Stimulated activated CD8-positive, alpha-beta memory T cell treated with anti-CD3 and anti-CD28 coated beads, Interleukin-7, amount 100 ng/mL, for 4 hours (primary cell): ENCODE measurements around the gene PNPLA2.

Experiments
- DNase-seq, 2 donors: peaks; one replicate each; pipeline ENCODE4 v3.0.0-alpha.2; 2020; ENCODE audit warnings: low read depth in 2 of 2

PNPLA2 gene

DNA sequence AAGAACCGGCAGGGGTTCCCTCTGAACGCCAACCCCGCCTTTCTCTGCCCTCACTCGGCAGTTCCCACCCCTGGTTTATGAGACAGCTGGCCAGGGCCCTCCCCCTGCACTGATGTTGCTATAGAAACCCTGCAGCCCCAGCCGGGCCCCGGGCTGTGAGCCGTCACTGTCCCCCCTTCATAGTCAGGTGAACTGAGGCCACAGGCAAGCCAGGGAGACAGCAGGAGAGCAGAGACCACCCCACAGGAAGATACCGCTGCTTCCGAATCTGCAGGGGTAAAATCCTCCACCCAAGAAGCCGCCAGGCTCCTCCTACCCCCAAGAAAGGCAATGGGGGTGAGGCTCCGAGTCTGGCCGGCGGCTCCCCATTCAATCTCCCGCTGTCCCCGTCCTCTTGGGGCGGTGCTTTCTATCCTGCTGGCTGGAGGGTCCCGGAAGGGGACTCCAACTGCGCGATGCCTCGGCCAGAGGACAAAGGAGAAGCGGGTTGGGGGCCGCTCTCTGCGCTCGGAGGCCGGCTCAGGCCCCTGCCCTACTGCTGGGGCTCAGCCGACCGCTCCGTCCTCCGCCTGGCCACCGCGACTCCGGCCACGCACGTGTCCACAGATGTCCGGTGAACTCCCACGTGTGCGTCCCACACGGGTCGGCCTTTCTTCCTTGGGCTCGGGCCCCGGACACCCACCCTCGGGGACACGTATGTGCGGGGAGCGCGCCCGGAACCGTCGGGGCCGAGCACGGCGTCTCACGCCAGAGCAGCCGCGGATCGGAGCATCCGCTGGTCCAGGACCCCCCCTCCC is 21.2 kb upstream of the PNPLA2 start:
- DNase-seq = peak; percentile 61 to 76

- peak in 1 of 2 donors; percentile 79 for DNase-seq
Measured at GRCh38 chr11:798093-798713, 20.5 kb upstream of the PNPLA2 start, which contains the start of gene SLC25A22. Gene SLC25A22 (minus strand): TSS chr11:798281. CDS start chr11:795006, 3,275 bp downstream.

- DNase-seq = no peak
Measured at GRCh38 chr11:799641-800316, 18.9 kb upstream of the PNPLA2 start.

GRCh38 chr11:800473-800872 is 18.2 kb upstream of the PNPLA2 start:
- DNase-seq = no peak

DNA sequence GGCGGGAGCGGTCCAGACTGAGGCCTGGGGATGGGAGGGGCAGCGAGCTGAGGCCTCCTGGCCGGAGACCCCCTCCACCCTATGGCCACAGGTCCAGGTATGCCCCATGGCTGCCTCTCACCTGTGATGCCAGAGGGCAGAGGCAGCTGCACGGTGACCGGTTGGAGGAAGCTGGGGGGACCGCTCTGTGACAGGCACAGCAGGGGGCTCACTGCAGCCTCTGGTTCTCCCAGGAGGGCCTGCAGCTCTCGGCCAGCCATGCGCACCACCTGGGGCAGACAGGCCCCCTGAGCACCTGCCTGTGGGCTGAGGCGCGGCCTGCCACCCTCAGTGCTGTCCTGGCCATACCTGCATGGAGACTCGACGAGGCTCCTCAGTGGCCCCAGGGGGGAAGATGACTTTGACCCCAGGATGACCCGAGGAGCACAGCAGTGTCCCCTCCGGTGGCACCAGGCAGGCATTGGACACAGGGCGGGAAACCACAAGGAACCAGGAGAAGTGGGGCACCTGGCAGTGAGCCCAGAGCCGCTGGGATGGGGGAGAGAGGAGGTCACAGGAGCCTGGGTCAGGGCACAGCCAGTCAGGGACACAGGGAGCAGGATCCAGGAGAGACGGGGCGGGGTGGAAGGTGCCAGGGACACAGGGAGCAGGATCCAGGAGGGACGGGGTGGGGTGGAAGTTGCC is 17.5 kb upstream of the PNPLA2 start:
- no peak for DNase-seq

DNA sequence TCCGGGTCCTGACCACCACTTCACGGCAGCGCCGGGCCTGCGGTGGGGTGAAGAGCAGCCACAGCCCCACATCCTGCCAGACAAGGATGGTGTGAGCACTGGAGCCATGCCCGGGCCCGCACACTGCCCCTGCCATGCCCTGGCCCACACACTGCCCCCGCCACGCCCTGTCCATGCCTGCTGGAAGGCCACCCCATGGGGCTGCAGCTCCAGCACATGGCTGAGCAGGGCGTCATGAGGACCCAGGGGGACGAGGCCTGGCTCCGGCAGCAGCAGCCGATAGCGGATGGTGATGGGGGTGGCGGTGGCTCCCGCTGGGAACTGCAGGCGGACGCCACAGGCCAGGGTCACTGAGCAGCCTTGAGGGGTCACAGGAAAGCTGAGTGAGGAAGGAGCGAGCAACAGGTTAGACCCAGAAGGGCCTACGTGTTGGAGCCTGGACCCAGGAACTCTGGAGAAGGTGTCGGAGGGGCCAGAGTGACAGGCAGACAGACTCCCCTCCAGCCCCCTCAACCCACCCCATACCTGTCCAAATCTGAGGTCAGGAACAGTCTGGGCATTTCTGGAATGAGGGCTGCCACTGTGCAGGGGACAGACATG is 16.6 kb upstream of the PNPLA2 start:
- DNase-seq = no peak

GRCh38 chr11:802693-803466 is 15.8 kb upstream of the PNPLA2 start:
- DNase-seq = no peak

- DNase-seq = no peak
Measured at GRCh38 chr11:803467-803742, 15.3 kb upstream of the PNPLA2 start.

- no peak for DNase-seq
Measured at GRCh38 chr11:803770-804598, 14.7 kb upstream of the PNPLA2 start.

- no peak for DNase-seq
Measured at GRCh38 chr11:804599-804964, 14.1 kb upstream of the PNPLA2 start.

DNA sequence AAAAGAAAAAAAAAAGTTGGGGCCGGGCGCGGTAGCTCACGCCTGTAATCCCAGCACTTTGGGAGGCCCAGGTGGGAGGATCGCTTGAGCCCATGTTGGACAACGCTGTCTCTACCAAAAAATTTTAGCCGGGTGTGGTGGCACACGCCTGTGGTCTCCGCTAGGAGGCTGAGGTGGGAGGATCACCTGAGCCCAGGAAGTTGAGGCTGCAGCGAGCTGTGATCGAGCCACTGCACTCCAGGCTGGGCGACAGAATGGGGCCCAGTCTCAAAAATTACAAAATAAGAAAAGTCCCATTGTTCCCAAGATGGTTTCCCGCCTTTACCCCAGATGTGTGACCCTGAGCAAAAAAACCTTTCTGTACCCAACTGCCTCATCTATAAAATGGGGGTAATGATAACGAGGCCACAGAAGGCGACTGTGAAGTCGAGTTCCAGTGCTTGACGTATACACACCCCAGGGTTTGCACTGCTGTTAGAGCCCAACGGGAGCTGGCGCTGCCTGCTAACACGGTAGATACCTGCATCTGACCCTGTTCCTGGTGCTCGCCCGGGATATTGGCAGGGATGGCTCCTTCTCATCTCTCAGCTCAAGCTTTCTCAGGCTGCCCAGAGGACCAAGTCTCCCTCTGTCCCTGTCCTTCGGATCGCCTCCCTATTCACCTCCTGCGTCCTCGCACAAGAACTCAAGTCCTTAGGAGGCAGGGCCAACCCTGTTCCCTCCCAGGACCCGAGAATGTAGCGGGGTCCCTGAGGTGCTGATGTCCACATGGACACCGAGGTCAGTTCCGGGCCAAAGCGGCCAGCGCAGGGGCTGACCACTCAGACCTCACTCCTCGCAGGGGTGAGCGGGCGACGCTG is 10.1 kb upstream of the PNPLA2 start:
- no peak for DNase-seq

DNA sequence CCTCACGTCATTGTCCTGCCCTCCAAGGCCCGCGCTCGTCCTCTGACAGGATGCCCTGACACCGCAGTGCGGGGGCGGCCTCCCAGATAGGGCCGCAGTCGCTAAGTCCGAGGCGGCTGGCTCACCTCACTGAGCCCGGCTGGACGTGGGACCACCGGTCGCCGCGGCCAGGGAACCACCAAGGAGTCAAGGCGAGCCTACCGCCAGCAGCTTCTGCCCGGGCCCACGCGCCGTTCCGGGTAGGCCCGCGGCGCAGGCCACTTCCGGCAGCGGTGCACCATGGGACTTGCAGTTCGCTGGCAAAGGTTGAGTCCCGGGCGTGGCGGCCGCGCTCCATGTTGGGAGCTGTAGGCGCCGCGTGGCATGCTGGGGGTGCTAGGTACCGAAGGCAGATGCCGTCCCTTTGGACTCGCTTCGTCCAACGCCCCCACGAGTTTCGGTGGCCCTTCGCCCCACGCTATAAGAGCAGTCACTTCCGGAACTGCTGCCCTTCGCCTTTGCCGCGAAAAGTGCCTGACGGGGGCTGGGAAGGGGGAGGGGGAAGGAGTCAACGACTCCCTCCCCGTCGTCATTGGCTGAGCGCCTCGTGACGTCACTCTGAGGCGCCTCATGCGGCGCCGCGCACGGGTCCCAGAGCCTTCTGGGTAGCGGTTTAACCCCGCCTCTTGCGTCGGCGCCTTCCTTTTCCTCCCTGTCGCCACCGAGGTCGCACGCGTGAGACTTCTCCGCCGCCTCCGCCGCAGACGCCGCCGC is 9.3 kb upstream of the PNPLA2 start, which contains the start of gene RPLP2:
Gene RPLP2 (plus strand): TSS at position 681 of the 753 bp plus-strand sequence. CDS start 268 bp downstream, outside the sequence.
- DNase-seq = peak; percentile 94 to 98

GRCh38 chr11:810040-810567 is 8.6 kb upstream of the PNPLA2 start:
- no peak for DNase-seq

GRCh38 chr11:811446-812245 is 7.1 kb upstream of the PNPLA2 start:
- no peak for DNase-seq

GRCh38 chr11:812390-812789 is 6.3 kb upstream of the PNPLA2 start:
- no peak for DNase-seq

DNA sequence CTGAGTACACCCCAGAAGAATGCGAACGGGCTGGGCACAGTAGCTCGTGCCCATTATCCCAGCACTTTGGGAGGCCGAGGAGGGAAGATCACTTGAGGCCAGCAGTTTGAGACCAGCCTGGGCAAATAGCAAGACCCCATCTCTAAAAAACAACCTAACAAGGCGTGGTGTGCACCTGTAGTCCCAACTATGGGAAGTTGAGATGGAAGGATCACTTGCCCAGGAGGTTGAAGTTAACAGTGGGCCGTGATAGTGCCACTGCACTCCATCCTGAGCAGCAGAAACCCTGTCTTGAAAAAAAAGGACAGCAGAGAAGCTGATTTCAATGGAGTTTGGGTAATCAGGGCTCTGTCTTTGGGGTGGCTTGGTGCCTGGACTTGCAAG is 5.7 kb upstream of the PNPLA2 start:
- DNase-seq = no peak

DNA sequence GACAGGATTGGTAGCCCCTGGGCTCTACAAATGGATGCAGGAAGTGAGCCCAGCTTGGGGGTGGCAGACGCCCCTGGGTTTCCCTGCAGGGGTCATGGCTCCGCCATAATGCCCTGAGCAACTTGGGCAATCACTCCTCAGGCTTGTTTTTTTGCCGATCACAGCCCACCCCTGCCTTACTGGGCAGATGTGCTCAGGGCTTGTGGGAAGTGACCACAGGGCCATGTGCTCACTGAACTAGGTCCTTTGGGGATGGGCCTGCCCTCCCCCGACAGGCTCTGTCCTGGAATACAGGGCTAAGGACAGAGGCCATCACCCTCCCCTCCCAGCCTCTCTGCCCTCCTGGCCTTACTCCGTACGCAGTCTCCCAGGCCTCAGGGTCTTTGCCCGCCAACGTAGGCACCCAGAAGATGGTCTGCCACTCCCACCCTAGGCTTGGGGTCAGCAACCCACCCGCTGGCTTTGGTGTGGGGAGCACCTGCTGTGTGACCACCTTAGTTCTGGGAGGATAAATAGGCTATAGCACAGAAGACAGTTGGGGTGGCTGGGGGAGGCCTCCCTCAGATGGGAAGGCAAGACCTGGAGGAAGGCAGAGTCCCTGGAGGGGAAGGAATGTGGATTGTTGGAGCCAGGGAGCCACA is 5.1 kb upstream of the PNPLA2 start:
- no peak for DNase-seq
